ENCODE measurements around the gene BOLA2B. TPM values are rescaled to one million over a fixed set of nuclear protein-coding genes. Genes with fewer than 3 reads are reported as not detected.

BOLA2B gene
- total and polyA plus RNA-seq, 2 of the 4 experiments (the other 2 are of a cell fraction): 121 to 301 TPM

DNA sequence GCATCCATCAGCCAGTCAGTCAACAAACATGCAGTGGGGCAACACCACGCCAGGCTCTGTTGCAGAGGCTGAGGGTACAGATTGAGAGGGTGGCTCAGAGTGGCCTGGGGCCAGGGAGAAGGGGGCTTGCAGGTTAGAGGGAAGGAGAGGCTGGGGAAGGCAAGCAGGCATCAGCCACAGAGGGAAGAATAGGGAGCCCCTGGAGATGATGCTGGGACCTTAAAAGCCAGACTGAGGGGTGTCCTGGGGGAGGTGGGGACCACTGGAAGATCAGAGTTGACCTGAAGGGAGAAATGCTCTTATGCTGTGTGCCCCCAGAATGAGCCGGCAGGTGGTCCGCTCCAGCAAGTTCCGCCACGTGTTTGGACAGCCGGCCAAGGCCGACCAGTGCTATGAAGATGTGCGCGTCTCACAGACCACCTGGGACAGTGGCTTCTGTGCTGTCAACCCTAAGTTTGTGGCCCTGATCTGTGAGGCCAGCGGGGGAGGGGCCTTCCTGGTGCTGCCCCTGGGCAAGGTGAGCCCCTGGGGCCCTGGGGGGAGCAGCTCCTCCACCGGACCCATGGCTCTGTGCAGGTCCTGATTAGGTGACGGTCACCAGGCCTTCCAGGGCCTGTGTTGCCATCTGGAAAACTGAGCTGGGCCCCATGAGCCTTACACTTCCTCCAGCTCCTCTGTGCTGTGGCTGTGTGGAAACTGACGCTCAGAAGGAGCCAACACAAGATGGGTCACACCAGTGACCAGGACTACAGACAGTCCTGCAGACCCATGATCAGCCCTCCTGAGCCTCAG, 8.4 kb downstream of the BOLA2B start:
- ATAC-seq (ENCODE audit: low read depth) (no peak), DNase-seq (no peak)
- no peak overlapping the region for H2AK5ac ChIP-seq (ENCODE audit: low read depth, low read length)
- no peak overlapping the region for H2BK120ac ChIP-seq (ENCODE audit: low read depth, low read length)
- peak overlapping the region; percentile 11 for H2AFZ ChIP-seq (replicated peaks; ENCODE audit: low read length, poor library complexity)
- no peak overlapping the region for H2BK20ac ChIP-seq (ENCODE audit: low read depth, low read length)
- H4K8ac ChIP-seq (ENCODE audit: low read depth in 2 of 2, low read length in 2 of 2): no peak overlapping the region
- no peak overlapping the region for H3K4me3 ChIP-seq (ENCODE audit: insufficient read depth, low read depth, low read length)
- H2AK9ac ChIP-seq (replicated peaks; ENCODE audit: low read depth, low read length, poor library complexity): peak overlapping the region; percentile 82
- no peak overlapping the region for H3K18ac ChIP-seq (ENCODE audit: low read depth, low read length)
- no peak overlapping the region for H3K4ac ChIP-seq (ENCODE audit: low read depth, low read length)
- H3K56ac ChIP-seq (ENCODE audit: extremely low read depth, insufficient read depth, low read length): no peak overlapping the region
- H2BK5ac ChIP-seq (ENCODE audit: low read depth, low read length, poor library complexity, severe bottlenecking): no peak overlapping the region
- no peaks in the 10 kb centered on the region; the same call in 1 of the 2 replicates for H4K20me1 ChIP-seq (ENCODE audit: insufficient read depth, low read length)
- H3K4me2 ChIP-seq (ENCODE audit: low read depth, low read length): no peak overlapping the region
- H3K9ac ChIP-seq (ENCODE audit: low read depth, low read length): no peak overlapping the region
- 89% methylated on average over 10 of the region's 13 CpGs; no CpG with 5 or more reads in 1 of the 2 experiments for WGBS, 2 experiments (ENCODE audit: extremely low coverage in 2 of 2, insufficient read length in 1 of 2)
- no peaks in the 10 kb centered on the region for H3K9me3 ChIP-seq (ENCODE audit: control insufficient read depth, insufficient read depth, low read length)
- H3K27me3 ChIP-seq (ENCODE audit: control insufficient read depth, insufficient read depth, low read length): no peaks in the 10 kb centered on the region
- no peaks in the 10 kb centered on the region for H3K9me1 ChIP-seq (ENCODE audit: insufficient read depth, low read length)
- dilution Hi-C loops (cut with HindIII; ENCODE audit: low sequenced_read_pairs, unreplicated experiment) (no loop called here), intact Hi-C loops (cut with micrococcal nuclease) (no loop called here), in situ Hi-C loops (cut with MboI; ENCODE audit: low sequenced_read_pairs) (loop anchor here (25.0 kb wide), 1 partner anchor 227 kb away; the partner anchor contains the start of gene ZNF771)
- peaks cover 2% of the 10 kb centered on the region; the same call in 1 of the 2 replicates for H3K4me1 ChIP-seq (ENCODE audit: control insufficient read depth, insufficient read depth, low read length)
- H3K79me1 ChIP-seq (ENCODE audit: low read depth in 1 of 2, low read length in 2 of 2): peaks cover 0 to 7% of the 10 kb centered on the region in 2 experiments; a peak in 2 of 4 replicates
- H2BK15ac ChIP-seq (ENCODE audit: low read depth, low read length): no peak overlapping the region
- CTCF ChIA-PET: no interaction called here
- BruUV-seq (replicated peaks): no TSS peak
- H4K91ac ChIP-seq (ENCODE audit: insufficient read depth, low read depth, low read length): no peak overlapping the region
- no peak overlapping the region for H3K14ac ChIP-seq (replicated peaks; ENCODE audit: low read depth, low read length)
- H3K23ac ChIP-seq (ENCODE audit: low read depth, low read length): no peak overlapping the region
- POLR2A ChIA-PET (ENCODE audit: unreplicated experiment): no interaction called here
- no peak overlapping the region for H4K5ac ChIP-seq (ENCODE audit: low read depth, low read length)
- no peak overlapping the region for H3K27ac ChIP-seq (ENCODE audit: insufficient read depth, low read length)
- H3K36me3 ChIP-seq (ENCODE audit: control insufficient read depth, insufficient read depth, low read length): peaks cover 1% of the 10 kb centered on the region; the same call in 1 of the 2 replicates
- TF ChIP-seq, protein P1, sequence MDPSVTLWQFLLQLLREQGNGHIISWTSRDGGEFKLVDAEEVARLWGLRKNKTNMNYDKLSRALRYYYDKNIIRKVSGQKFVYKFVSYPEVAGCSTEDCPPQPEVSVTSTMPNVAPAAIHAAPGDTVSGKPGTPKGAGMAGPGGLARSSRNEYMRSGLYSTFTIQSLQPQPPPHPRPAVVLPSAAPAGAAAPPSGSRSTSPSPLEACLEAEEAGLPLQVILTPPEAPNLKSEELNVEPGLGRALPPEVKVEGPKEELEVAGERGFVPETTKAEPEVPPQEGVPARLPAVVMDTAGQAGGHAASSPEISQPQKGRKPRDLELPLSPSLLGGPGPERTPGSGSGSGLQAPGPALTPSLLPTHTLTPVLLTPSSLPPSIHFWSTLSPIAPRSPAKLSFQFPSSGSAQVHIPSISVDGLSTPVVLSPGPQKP (IDR thresholded peaks at IDR 0.05; ENCODE audit: borderline replicate concordance, low read depth, low read length): no peak
- TF ChIP-seq, protein P2, sequence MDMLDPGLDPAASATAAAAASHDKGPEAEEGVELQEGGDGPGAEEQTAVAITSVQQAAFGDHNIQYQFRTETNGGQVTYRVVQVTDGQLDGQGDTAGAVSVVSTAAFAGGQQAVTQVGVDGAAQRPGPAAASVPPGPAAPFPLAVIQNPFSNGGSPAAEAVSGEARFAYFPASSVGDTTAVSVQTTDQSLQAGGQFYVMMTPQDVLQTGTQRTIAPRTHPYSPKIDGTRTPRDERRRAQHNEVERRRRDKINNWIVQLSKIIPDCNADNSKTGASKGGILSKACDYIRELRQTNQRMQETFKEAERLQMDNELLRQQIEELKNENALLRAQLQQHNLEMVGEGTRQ (IDR thresholded peaks at IDR 0.05; ENCODE audit: low read depth, low read length): no peak
- TF ChIP-seq FOS (IDR thresholded peaks at IDR 0.05; ENCODE audit: low read depth, low read length) (no peak), RCOR1 (IDR thresholded peaks at IDR 0.05; ENCODE audit: insufficient replicate concordance, low read length) (no peak), CHD1 (IDR thresholded peaks at IDR 0.05; ENCODE audit: low read depth, low read length) (no peak), RFX5 (IDR thresholded peaks at IDR 0.05; ENCODE audit: low read depth, low read length) (no peak), SMC3 (IDR thresholded peaks at IDR 0.05; ENCODE audit: low read depth, low read length) (no peak), RAD21 (IDR thresholded peaks at IDR 0.05; ENCODE audit: low read length) (no peak), MAZ (IDR thresholded peaks at IDR 0.05; ENCODE audit: borderline replicate concordance, low read depth, low read length) (no peak), MAFK (IDR thresholded peaks at IDR 0.05; ENCODE audit: low read depth, low read length) (no peak), POLR2A (IDR thresholded peaks at IDR 0.05; ENCODE audit: low read depth, low read length) (no peak), NFE2L2 (IDR thresholded peaks at IDR 0.05; ENCODE audit: low read depth, low read length) (no peak)
- TF ChIP-seq, protein P3, sequence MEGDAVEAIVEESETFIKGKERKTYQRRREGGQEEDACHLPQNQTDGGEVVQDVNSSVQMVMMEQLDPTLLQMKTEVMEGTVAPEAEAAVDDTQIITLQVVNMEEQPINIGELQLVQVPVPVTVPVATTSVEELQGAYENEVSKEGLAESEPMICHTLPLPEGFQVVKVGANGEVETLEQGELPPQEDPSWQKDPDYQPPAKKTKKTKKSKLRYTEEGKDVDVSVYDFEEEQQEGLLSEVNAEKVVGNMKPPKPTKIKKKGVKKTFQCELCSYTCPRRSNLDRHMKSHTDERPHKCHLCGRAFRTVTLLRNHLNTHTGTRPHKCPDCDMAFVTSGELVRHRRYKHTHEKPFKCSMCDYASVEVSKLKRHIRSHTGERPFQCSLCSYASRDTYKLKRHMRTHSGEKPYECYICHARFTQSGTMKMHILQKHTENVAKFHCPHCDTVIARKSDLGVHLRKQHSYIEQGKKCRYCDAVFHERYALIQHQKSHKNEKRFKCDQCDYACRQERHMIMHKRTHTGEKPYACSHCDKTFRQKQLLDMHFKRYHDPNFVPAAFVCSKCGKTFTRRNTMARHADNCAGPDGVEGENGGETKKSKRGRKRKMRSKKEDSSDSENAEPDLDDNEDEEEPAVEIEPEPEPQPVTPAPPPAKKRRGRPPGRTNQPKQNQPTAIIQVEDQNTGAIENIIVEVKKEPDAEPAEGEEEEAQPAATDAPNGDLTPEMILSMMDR (conservative IDR thresholded peaks at IDR 0.05; ENCODE audit: low read depth, low read length): no peak

Data from IMR-90 (cell line).